ENCODE data around the gene FAM151B.
"Not testable (repeated sequence)": the region's sequence is repeated elsewhere in the genome, so short reads cannot be mapped to it uniquely, and the experiment has no call there.

Gene FAM151B

DNA sequence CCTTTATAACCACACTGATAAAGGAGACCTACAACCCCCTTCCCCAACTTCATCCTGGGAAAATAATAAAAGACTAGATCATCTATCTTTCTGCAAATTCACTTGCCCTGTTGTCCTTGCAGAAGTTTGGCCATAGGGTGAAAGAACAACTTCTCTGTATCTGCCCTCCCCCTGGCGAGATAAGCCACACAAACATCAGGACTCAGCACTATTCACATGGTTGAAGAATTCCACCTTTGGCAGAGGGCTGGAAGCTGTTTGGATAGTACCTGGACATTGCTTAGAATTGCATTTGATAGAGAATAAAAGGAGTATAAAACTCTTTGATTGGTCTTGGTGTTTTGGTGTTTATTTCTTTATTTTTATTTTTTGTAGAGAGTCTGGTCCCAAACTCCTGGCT is 16.9 kb downstream of the FAM151B start:
- DNase-seq, result no peak

DNA sequence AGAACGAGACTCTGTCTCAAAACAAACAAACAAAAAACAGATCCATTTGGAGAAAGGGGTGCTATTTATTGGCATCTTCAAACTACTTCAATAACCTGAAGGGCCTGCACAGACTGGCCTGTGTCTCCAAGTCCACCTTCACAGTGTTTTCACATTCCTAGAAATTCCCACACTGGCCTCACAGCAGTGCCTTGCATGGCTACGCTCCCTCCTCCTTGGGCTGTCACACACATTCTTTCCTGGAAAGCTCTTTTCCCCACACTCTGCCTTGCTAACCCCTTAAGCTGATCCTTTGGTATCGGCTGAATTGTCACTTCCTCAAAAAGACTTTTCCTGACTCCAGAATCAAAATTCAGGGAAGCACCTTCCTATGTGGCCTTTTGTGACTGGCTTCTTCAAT is 19.8 kb downstream of the FAM151B start:
- no peak for DNase-seq

DNA sequence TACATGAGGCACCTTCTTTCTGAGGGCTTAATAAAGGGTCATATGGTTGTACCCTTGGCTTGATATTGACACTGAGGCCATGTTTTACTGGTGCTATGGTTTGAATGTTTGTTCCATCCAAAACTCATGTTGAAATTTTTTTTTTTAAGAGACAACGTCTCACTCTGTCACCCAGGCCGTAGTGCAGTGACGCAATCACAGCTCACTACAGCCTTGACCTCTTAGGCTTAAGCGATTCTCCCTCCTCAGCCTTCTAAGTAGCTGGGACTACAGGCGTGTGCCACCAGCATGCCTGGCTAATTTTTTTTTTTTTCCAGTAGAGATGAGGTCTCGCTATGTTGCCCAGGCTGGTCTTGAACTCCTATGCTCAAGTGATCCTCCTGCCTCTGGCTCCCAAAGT is 20.9 kb downstream of the FAM151B start:
- no peak for DNase-seq

DNA sequence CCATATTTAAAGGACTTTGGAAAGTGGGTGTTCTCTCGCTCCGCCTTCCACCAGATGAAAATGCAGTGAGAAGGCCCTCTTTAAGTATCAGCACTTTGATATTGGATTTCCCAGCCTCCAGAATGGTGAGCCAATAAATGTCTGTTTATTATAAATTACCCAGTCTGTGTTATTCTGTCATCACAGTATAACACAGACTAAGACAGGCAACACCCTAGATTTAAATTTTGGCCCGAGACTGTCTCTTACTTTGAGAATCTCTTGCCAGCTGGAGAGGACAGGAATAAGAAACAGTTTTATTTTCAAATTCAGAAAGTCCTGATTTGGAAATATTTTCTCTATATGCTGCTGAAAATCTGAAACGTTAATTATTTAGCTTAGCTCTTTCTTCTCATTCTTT is 21.5 kb downstream of the FAM151B start:
- no peak for DNase-seq

- no peak for DNase-seq
Observed at GRCh38 chr5:80516826-80517225, 28.9 kb downstream of the FAM151B start.

DNA sequence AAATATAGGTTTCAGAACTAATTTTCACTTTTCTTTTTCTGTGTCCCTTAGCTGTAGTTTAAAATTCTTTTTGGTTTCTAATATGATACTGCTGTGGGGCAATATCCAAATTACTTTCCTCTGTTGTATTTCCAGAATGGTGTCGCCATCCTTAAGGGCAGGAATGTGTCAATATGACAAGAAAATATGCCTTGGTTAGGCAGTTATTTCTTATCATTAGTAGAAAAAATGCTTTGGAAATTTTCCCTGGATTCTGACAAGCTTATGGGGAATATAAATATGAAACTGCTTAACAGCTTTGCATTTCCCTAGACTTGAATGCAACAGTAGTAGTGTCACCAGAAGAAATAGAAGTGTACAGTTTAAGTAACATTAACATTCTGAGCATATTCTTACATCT is 52.8 kb downstream of the FAM151B start:
- DNase-seq, result no peak

GRCh38 chr5:80541392-80541791 is 53.5 kb downstream of the FAM151B start:
- DNase-seq, result no peak

- DNase-seq, result no peak
Observed at GRCh38 chr5:80554646-80555045, 66.7 kb downstream of the FAM151B start.

DNA sequence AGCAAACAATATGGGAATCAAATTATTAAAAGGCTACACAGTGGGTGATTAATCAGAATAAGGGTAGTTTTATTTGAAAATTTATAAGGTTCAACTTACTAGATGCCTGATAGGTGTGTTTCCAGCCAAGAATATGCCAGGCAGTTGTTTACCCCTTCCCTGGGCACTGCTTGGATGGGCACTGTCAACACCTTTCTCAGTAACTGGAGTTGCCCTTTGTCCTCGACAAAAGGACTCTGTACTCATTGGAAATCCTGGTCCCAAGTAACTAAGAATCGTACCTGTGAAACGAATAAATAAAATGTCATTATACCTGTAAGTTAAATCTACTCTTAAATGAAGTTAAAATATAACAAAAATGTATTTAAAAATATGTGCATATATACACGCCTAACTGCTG is 67.2 kb downstream of the FAM151B start:
- DNase-seq, result no peak

DNA sequence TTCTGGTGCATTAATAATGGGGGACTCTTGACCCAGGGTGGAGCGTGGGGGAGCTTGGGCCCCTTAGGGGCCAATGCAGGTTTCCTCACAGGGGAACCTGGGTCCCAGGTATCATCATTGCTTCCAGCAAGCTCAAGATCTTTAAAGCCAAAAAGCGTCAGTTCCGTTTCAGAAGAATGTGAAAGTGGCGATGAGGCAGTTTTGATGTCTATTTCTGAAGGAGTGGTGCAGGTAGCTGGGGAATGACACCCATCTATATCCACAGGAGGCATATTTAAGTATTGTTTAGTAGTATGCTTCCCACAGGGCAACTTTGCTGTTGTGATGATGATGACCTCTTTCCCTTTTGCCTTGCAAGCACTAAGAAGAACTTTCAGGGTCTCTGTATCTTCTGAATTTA is 71.3 kb downstream of the FAM151B start:
- DNase-seq, result no peak

DNA sequence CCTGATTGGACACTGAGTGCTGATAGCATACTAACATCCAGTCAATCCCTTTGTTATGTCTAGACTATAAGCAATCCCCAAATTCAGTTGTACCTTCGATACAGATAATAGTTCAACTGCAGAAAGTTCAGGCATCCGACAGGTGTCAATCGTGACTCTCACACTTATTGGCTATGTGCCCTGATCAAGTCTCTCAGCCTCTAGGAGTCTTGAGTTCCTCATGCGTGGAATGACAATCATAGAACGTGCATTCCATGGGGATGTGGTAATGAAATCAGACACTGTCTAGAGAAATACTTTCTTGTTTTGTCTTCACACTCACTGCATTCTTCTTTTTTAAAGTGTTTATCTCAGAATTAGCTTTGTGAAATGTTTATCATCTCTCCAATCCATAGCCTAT is 77.4 kb downstream of the FAM151B start:
- DNase-seq, result no peak

- no peak for DNase-seq
Observed at GRCh38 chr5:80566711-80567259, 78.9 kb downstream of the FAM151B start.

GRCh38 chr5:80568251-80568650 is 80.4 kb downstream of the FAM151B start:
- DNase-seq, result no peak

- DNase-seq, result no peak
Observed at GRCh38 chr5:80569086-80569960, 81.4 kb downstream of the FAM151B start.

DNA sequence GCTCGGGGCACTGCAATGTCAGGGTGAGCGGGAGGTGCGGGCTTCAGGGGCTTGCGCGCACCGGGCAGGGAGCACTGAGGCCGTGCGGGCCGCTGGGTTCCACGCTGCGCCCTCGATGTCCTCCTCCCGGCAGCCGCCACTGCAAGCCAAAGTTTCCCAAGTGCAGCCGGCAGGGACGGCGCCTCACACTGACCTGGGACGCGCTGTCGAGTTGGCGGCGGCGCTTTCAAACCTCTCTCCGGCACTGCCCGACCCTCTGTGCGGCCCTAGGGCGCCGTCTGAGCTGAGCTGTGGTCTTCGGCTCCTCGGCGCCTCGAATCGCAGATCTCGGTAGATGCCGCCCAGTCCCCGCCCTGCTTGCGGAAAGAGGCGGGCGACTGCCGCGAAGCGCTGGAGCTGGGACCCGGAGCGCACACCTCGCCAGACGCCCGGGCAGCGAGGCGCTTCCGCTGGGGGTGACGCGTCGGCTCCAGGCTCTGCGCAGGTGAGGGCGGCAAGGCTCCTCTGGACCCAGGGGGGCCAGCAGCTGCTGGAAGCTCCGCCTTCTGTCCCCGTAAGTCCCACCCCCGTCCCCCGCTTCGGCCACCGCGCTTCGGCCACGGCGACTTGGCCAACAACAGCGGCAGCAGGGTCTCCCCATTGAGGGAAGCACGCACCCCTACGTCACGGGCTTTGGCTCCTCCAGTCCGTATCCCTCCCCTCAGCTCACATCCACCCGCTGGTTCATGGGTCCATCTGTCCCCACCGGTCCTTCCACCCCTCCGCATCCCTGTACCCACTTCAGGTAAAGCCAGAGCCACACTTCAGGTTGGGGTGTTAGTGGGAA is 82.3 kb downstream of the FAM151B start, which contains the start of gene ANKRD34B:
TSS of gene ANKRD34B (minus strand) at position 320 of the 826 bp plus-strand sequence. CDS start 10,261 bp downstream, outside the sequence.
- DNase-seq, result no peak

GRCh38 chr5:80573062-80573461 is 85.2 kb downstream of the FAM151B start:
- no peak for DNase-seq

- DNase-seq, result no peak
Observed at GRCh38 chr5:80576383-80576782, 88.5 kb downstream of the FAM151B start.

DNA sequence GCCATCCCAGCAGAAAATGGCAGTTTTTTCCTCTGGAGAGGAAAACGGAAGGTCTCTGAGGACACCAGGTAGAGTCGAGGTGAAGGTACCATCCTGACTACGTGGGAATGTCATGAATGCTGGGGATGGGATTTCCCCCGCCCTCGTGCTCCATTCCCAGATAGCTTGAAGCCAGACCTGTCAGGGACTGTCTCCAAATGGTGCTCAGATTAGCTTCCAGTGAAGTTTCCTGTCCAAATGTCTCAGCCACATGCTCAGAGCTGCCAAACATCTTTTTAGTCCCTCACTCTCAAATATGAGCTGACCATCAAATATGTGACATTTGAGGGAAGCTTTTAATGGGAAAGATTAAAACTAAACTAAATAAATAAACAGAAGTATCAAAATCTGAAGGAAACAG is 89.8 kb downstream of the FAM151B start:
- DNase-seq, result no peak

- DNase-seq, result no peak
Observed at GRCh38 chr5:80579050-80579449, 91.2 kb downstream of the FAM151B start.

- DNase-seq, result not testable (repeated sequence)
Observed at GRCh38 chr5:80580291-80580690, 92.4 kb downstream of the FAM151B start.

DNA sequence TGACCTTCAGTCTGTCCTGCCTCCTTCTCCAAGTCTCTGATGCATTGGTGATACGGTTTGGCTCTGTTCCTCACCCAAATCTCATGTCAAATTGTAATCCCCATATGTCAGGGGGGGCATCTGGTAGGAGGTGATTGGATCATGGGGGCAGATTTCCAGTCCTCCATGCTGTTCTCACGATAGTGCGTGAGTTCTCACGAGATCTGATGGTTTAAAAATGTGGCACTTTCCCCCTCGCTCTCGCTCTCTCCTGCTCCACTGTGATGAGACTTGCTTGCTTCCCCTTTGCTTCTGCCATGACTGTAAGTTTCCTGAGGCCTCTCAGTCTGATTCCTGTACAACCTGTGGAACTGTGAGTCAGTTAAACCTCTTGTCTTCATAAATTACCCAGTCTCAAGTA is 96.9 kb downstream of the FAM151B start:
- DNase-seq, result no peak

DNA sequence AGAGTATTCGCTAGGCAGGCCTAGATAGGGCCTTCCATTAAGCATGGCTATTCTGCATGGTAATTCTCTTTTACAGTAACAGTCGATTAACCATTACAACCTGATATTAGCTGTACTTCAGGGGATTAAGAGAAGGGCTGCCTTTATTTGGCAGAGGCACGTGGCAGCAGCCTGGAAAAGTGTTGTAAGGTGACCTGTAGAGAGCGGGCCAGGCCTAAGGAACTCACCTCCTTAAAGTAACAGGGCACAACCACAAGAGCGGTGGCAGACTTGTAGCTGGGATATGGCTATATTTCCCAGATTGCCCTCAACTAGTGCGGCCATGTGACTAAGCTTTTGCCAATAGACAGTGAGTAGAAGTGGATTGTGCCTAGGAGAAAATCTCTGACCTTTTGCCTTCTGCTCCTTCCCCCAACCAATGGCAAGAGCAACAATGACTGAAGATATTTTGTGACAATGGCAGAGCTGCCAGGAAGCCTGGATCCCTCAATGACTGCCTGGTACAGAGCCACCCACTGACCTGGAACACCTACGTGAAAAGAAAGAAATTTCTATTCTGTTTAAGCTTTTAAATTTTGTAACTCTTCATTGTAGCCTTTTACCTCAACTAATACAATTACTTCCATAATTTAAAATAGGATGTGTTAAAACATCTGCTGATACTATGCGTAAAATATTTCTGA is 101.1 kb downstream of the FAM151B start:
- DNase-seq, result no peak

GRCh38 chr5:80590766-80591165 is 102.9 kb downstream of the FAM151B start:
- DNase-seq, result no peak
